ENCODE results near the gene AGAP1. TPM values are rescaled to one million over a fixed set of nuclear protein-coding genes. Genes with fewer than 3 reads are reported as not detected.

AGAP1 gene
- total RNA-seq, 1 donor from 2014 or later: 9.0 TPM

DNA sequence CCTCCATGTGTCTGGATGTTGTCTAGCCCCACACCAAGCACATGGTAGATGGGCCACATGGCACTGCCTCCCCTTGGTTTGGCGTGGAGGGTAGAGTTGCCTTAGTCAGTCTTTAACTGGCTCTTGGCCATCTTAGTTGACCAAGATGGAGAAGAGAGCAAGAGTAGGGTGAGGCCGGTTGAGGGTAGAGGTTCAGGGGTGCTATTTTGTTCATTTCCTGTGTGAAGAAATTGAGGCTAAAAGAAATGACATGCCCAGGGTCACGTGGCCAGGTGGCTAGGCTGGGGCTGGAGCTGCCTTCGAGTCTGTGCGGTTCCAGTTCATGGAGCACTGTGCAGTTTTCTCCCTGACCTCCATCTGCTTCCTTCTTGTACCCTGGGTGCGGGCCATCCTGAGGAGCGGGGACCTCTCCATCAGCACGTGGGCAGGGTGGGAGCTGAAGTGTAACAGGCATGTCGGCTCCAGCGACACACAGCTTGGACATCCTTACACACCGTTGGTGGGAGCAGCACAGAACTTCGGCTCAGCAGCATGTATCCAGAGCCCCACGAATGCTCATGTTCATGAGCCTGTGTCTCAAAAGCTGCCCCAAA is 461.1 kb downstream of the AGAP1 start:
- no peak for DNase-seq

DNA sequence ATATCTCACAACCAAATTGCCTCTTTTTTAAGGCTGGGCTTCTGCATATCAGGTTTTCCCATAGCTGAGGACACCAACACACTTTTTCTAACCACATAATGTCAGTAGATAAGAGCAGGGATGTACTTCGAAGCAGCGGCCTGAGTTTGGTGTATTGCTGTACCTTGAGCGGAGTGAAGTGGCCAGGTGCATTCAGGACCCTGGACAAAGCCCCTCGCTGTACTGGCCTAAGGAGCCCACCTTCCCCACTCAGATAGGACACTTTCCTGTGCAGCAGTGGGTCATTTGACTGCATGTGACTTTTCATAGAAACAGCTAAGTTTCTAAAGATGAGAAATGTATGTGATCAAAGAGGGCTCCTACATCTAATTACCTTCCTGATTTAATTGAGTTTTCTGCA is 461.8 kb downstream of the AGAP1 start:
- DNase-seq: no peak

DNA sequence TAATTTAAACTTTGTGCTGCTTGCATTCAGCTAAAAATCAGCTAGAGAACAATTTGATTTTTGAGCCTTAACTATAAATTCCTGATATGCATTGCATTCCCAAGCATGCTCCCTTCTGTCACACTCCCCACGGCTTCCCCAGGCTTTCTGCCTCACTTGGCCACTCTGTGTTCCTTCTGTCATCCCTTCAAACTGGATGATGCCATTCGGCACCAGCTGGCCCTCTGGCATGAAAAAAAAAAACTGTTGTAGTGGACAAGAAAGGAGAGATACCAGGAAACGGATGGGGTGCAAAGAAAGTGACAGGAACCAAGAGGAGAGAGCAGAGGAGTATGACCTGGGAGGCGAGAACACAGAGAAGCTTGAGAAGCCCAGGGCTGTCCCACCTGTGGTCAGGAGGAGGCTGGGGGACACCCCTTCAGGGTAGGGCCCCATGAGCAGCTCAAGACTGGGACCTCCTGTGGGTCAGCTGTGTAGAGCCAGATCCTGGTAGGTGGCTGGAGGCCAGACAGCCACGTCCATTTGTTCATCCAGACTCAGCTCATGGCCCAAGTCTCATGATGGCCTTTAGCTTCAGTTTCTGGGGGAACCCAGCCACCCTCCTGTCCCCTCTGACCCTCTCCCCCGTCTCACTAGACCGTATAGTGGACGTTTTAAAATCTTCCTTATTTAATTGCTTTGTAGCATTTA is 462.6 kb downstream of the AGAP1 start:
- no peak for DNase-seq

DNA sequence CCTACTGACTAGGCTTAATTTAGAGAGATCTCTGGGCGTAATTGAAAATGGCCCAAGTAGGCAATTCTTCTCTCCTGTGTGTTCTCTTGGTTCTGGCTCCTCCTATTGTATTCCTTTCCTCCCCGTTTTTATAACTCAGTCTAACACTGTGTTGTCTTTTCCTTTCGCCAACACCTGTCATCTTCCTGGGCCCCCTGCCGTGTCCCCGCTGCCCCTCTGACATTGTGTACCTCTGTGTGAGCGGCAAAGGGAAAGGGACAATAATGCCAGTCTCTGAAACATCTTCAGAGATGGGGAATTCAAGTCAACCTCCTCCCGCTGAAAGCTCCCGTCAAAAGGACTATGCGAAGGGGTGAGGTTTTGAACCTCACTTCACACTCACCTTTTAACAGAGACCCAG is 463.4 kb downstream of the AGAP1 start:
- no peak for DNase-seq

DNA sequence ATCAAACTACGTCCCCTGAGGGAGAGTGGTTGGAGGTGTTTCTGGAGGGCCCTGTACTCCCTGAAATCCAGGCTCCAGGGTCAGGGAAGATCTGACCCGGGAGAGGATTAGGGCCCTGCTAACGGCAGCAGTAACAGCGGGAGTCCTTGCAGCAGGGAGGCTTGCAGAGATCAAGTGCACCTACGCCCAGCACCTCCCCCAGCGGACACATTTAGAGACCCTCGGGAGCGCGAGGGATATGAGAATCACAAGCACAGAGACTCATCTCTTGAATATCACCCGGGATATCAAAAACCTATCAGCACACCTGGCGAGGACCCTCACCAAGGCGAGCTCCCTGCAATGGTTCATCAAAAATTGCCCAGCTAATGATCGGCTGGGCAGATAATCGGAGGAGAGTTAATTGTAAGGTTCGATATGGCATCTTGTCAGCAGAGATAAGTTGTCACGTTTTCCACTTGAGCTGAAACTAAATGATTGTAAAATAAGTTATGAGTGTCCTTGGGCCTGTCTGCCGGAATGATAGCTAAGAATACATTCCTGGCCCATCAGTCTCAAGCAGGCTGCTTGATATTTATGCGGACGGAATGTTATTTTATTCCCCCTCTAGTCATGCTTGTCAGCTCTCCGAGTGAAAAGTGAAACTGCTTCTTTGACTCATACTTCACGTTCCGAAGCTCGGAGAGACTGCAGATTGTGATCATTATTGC is 464.5 kb downstream of the AGAP1 start:
- no peak for DNase-seq

DNA sequence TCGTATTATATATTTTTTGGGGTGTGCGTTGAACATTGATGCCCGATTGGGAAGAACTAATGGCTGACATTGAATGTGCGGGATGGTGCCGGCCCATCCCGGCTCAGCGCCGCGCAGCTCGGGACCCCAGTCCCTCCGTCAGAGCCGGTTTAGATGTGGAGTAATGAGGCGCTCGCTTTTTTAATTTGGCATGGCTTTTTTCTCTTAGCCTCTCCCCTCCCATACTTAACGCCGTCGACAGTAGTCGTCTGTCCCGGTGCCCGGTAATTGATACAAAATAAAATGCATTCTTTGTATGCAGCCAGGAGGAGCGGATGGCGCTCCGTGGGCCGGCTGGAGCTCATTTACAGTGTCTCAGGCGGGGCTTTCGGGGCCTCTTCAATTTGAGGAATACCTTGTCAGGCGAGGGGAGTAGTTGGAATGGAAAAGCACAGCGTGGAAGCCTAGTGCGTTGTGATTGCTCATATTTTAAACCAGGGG is 465.1 kb downstream of the AGAP1 start:
- DNase-seq: no peak

DNA sequence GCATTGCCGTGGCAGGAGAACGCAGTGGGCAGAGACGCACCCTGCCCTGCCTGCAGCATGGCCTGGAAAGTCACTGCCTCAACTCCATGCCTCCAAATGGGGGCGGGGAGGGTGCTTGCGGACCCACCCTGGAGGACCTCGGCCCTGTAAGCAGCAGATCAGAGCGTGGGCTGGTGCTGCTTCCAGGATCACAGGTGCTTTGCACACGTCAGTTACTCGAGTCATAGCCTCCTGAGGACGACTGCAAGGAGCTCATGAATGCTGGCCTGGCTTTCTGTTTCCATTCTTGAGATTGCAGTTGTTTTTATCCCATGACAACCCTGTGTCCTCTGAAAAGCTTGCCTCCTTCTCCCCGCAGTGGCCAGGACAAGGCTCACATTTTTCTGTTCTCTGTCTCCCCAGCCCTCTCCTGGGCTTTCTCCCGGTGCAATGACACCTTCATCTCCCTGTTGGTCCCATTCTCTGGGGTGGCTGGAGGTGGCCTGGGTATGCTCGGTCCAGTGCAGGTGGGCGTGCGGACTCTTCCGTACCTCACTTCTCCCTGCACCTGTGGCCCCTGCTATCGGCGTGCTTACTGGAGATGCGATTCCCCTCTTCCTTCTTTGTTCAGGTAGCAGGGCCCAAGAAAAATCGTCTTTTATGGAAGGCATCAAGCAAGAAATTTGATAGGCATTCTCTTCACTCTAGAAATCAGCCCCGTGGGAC is 466.3 kb downstream of the AGAP1 start:
- DNase-seq: no peak

DNA sequence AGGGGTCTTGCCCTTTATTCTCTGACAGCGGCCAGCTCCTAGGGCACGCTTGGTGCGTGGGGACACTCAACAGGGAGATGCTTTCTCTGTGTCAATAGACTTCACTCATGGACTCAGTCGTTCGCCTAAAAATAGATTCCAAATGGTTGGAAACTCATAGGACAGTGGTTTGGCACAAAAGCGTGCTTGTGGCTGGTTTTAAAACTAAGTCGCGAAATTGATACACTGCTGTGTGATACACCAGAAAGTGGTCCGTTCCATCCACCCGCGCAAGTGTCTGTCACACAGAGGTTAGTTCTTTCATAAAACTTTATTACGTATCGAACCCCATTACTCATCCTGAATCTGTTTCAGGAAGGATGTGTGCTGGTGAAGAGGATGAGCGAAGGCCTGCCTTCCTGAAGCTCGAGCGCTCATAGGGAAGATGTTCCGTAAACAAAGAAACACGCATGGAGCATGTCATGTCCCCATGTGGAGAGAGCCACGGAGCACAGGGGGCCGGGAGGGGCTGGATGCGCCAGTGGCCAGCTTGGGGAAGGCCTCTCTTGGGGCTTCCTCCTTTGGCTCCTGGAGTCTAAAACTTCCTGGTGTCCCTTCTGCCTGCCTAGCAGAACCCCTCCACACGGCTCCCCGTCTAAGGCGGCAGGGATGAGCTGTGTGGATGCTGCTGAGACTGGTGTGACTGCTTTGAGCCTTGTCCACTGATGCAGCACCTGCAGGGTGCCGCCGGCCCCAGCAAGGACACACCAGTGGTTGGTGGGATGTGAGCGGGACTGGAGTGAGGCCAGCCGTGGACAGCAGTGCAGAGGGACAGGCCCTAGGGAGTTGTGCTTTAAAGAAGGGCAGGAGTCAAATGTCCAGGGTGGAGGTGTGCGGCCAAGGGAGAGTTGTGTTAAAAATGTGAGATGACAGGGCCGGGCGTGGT is 467.1 kb downstream of the AGAP1 start:
- DNase-seq: no peak

DNA sequence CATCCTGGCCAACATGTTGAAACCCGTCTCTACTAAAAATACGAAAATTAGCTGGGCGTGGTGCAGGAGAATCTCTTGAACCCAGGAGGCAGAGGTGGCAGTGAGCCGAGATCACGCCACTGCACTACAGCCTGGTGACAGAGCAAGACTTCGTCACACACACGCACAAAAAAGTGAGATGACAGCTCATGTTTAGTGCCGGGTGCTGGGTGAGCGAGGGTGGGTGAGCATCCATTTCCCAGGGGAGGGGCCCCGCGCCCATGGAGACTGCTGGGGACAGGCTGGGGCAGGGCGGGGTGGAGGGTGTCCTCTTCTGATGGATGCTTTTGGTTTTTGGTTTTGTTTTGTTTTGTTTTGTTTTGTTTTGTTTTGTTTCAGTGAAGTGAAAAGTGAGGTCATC is 467.9 kb downstream of the AGAP1 start:
- DNase-seq: no peak

DNA sequence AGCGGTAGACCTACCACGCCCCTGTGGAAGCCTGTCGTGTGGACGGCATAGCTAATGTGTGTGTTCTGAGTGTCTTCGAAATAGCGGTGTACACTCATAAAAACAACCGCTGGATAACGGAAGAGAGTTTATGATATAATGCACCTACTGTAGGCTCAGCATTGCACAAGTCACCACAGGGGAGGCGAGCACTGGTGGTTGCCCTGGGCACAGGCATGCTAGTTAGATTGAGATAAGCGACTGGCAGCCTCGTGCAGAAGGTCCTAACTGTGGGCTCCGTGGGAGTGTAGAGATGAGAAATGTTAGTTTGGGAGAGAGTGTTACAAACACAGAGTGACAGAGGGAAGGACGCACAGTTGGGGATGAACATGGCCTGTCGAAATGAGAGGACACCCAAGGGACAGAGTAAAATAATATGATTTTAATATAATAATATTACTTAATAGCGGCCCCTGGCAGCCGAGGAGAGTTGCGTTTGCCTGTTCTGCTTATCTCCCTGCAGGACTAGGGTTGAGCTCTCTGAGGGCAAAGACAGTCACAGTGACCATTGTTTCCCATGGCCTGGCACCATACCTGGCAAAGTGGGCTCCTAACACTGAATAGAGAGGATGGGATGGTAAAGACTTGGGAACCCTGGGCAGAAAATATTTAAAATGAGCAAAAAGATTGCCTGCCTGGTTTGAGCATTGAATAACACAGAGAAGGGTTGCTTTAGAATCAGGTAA is 470.2 kb downstream of the AGAP1 start:
- DNase-seq: no peak

DNA sequence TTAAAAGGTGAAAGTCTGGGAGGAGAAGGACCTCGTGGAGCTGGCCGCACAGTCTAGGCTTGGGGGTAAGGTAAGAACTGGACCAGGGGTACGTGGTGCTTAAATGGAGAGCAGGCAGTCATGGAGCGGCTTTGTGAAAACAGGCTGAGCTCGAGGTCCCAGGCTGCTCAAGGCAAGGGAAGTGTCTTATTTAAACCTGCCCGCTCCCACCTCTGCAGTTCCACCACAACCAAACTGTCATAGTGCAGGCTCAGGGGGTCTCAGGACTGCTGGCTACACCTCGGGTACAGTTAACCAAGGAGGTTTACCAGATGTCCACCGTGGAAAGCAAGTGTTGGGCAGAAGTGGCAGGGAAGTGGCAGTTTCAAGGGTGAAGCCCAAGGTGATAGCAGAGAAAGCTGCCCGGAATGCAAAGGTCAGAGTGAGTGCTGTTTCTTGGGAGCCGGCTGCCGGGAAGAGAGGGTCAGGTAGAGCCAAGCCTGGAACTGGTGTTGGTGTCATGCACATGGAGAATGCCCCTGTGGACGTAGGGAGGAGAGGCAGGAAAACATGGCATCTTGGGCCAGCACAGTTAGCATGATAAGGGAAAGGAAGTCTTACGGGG is 471.0 kb downstream of the AGAP1 start:
- no peak for DNase-seq

DNA sequence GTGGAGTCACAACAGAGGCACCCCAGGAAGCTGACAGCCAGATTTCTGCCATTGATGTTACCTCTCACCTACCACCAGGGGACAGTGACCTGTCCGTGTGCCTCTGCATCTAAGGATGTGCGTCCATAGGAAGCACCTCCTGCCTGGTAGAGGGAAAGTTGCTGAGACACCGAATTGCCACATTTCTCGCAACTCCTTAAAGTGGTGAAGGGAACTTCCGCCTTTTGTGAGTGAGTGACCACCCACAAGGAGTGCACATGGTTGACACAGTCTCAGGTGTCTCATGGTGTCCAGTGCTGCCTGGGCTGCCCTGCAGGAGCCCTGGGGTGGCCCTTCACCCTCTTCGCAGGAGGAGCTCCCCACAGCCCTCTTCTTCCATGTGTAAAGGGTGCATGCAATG is 472.6 kb downstream of the AGAP1 start:
- no peak for DNase-seq

DNA sequence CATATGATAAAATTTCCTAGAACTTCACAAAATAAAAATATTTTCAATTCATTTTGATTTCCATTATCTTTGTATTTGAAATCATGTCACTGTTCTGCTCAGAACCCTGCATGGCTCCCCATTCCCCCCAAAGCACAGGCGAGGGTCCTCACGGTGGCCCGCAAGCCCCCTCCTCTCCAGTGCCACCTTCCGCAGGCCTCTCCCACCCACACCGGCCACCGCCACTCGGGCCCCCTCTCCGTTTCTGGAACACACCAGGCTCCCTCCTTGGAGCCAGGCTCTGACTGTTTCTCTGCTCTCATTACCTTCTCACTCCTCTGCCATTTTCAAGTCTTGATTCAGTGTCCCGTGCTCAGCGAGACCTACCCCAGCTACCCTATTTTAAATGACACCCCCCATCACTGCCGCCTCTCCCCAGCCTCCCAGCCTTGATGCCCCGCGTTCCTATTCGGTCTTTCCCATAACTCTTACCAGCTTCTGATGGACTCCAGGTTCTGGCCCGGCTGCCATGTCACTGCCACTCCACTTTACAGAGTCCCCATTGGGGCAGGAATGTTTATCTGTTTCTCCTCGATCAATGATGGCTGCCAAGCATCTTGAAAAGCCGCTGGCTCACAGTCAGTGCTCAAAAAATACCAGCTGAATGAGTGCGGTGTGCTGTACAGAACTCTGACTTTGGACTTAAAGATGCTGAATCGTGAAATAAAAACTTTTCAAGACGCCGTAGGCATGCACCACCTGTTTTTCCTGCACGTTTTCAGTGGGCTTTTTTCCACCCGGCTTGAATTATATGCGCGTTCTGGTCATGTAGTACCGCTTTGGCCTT is 473.3 kb downstream of the AGAP1 start:
- DNase-seq: no peak

DNA sequence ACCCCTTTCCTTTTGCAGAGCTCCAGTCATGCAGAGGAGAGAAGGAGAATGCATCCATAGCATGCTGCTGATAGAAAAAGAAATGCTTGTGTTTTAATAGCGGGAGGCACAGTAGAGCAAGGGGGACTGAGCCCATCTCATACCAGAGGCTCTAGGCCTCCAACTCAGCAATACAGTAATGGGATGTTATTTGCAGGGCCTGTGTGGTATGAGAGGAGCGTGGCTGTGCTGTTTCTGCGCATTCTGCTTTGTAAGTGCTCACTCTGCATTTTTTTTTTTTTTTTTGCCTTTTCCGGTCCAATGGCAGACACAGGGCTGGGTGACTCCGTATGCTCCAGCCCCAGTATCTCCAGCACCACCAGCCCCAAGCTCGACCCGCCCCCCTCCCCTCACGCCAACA is 474.3 kb downstream of the AGAP1 start:
- no peak for DNase-seq

DNA sequence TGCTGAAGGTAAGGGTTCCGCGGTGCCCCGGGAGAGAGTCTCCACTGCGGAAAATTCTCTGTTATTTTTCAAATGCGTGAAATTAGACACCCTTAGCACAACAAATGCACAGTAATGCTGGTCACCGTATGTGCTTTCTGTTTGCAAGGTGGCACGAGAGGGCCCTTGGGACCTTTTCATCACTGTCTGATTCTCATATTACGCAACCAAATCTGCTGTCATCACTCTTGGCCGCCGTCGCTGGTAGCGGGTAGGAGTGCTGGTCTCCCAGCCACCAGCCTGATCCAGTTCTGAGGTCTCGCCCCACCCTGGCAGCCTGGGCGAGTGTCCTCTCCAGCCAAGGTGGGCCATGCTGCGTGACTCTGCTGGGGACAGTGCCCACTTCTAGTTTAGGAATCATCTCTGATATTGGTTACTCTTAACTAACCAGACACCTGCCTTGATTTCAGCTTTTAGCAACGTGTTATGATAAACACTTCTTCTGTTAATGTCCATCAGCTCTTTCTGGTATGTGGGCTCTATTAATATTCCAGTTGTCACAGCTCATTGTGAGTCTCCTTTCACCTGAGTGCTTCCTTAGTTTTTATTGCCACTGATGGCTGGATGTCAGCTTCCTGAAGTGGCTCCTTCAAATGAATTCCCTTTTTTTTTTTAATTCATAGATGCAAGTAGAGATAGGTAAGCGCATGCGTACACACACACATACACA is 474.9 kb downstream of the AGAP1 start:
- DNase-seq: no peak

DNA sequence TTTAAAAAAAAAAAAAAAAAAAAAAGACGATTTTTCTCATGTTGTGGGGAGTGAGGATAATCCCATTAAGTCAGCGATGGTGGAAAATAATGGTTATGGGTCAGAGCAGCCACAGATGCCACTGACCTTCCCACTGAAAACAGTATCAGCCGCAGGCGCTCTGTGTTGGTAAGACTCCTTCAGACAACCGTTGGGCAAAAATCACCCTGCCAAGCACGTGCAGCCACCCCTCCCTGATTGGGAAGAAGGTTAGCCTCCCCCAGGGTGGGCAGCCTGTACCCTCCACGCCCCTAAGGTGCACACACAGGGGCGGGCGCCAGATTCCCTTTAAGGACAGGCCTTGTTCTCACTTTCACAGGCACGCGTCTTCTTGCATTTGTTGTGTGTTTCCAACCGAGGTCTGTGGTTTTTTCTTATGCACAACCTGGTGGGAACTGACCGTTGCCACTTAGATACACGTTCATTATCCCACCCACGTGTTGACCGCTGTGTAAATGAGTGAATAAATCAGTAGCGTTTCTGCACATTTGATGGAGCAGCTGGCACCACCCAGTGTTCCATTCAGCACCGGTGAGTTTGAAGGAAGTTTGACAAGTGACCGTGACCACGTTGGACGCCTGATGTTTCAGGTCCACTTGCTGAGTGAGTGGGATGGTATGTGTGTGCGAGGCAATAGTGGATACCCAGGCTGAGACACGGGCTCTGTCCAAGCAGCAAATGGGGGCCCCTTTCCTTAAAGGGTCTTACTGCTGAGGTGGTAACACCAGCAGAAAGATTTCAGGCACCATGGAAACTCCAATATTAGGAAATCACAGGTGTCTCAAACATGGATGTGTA is 476.6 kb downstream of the AGAP1 start:
- DNase-seq: no peak

DNA sequence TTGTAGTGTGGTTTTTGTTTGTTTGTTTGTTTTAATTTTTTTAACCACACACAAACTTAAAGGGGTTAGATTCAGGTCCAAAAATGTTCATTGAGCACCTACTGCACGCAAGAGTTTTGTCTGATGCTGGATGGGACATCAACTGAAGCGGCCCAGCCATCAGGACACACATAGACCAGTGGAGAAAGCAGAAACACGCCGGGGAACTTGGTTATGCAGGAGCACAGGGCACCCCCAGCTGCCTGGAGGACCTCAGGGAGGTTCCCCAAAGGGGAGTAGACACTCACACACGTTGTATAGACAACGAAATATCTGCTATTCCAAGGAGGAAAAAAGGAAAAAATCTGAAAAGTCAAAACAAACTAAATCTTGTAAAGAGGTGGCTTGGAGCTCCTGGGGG is 482.7 kb downstream of the AGAP1 start:
- no peak for DNase-seq

DNA sequence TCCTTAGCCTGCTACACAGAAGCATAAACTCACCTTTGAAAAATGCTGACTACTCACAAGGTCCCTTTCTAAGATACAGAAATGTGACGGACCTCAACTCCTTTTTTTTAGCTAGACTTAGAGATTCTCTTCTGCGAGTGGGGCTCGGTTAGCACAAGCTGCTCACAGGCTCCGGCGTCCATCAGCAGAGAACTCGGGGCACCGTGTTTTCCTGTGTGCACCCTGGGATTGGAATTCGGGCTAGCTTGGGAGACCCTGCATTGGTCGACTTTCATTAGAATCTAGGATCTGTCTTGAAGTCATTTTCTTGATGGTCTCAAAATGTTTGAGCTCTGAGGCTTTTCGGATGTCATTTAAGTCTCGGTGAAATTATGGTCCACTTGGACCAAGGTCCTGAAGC is 483.1 kb downstream of the AGAP1 start:
- DNase-seq: no peak

DNA sequence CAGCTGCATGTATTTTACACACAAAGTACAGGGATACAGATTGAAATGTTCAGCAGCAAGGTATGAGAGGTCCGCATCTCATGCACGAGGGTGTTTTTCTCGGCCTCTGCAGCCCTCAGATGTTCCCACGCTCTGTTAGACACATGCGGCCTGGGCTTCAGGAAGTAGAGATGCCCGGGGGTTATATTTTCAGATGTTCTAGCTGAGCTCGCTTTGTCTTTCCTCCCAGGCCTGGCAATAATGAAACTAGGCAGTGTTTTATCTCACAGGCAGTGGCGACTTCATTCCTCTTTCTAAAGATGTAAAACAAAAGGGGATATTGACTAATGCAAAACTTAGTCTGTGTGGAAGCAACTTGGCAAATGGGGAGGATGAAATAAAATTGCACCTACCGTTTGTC is 483.6 kb downstream of the AGAP1 start:
- DNase-seq: no peak
